Body of pancreas (tissue), 4 donors: ENCODE results near the gene C5orf63. TPM values are rescaled to one million over a fixed set of nuclear protein-coding genes. Genes with fewer than 3 reads are reported as not detected.

ENCODE experiments used
- ATAC-seq: fragments of 150-250 bp; one replicate; pipeline ENCODE4 v1.9.1; 2016
- DNase-seq, 4 donors: peaks; one replicate each; pipeline ENCODE4 v3.0.0-alpha.2; 2019
- H3K27ac ChIP-seq, 4 donors: fragments of 200-600 bp; sonication (generic); 1 replicate in 3 of 4; 2 replicates in 1 of 4; pipeline versions ENCODE4 v1.5.1 to v1.6.1; 2016 to 2019; ENCODE audit warnings: mild to moderate bottlenecking in 1 of 4, mixed read lengths in 1 of 4, moderate library complexity in 1 of 4
- H3K27me3 ChIP-seq, 2 donors: fragments of 200-600 bp; sonication (generic); one replicate each; pipeline ENCODE4 v1.6.0; 2016; ENCODE audit warnings: mild to moderate bottlenecking in 1 of 2
- H3K36me3 ChIP-seq, 2 donors: fragments of 200-600 bp; sonication (generic); replicated peaks in 1 of 2; 2 replicates each; pipeline ENCODE4 v1.5.1; 2016; ENCODE audit warnings: low read depth in 2 of 2; ENCODE audit not compliant: insufficient read depth in 1 of 2
- H3K4me1 ChIP-seq: fragments of 200-600 bp; sonication (generic); one replicate; pipeline ENCODE4 v1.6.0; 2016
- H3K4me3 ChIP-seq, 2 donors: fragments of 200-600 bp; sonication (generic); 1 replicate in 1 of 2; 2 replicates in 1 of 2; pipeline ENCODE4 v1.5.1; 2016 to 2019
- H3K9me3 ChIP-seq, 3 donors: fragments of 200-600 bp; sonication (generic); 1 replicate in 2 of 3; 2 replicates in 1 of 3; pipeline ENCODE4 v1.5.1; 2016
- CTCF ChIP-seq, 7 experiments: fragments of 450-650 bp in 4 of 7; fragments of 200-600 bp in 3 of 7; sonication (generic) in 3 of 7; IDR thresholded peaks; one replicate each; pipeline ENCODE4 v1.5.1; 2016 to 2019; ENCODE audit warnings: antibody characterized with exemption in 7 of 7
- POLR2A ChIP-seq, 3 donors: fragments of 450-650 bp; IDR thresholded peaks; one replicate each; pipeline ENCODE4 v1.6.1; 2016; ENCODE audit warnings: antibody characterized with exemption in 3 of 3, mild to moderate bottlenecking in 2 of 3
- WGBS, 2 donors: methylation state at CpG; one replicate each; pipeline ENCODE4 v1.1.5; 2017; 5-methylcytosine and 5-hydroxymethylcytosine counted together
- intact Hi-C: fragments of 100-400 bp; cut with DNase I; formaldehyde crosslinking; loops from one replicate; pipeline ENCODE4 v1.15.1; 2023
- total RNA-seq, 2 donors: library from RNA; depleted of rRNA; stranded (reverse); fragments of >200 nt; gene quantifications; one replicate each; pipeline ENCODE4 v1.1.0, GENCODE V29; 2016

C5orf63 gene
- total RNA-seq, 2 donors from 2014 or later = 0.99 to 3.9 TPM

- ATAC-seq (no peak), DNase-seq (no peak)
- H3K4me1 ChIP-seq = no peaks in the 10 kb centered on the region
- H3K4me3 ChIP-seq = no peak overlapping the region
- H3K9me3 ChIP-seq = no peaks in the 10 kb centered on the region
- TF ChIP-seq POLR2A (IDR thresholded peaks at IDR 0.05) (no peak), CTCF (IDR thresholded peaks at IDR 0.05) (no peak)
- intact Hi-C loops = no loop called here
- H3K36me3 ChIP-seq = no peaks in the 10 kb centered on the region
- H3K27me3 ChIP-seq = no peaks in the 10 kb centered on the region
- no peak overlapping the region for H3K27ac ChIP-seq
These were observed 60.4 kb downstream of the C5orf63 start for GRCh38 chr5:127012916-127013315.

GRCh38 chr5:127011961-127012644 is 61.2 kb downstream of the C5orf63 start:
- ATAC-seq (no peak), DNase-seq (no peak)
- no peaks in the 10 kb centered on the region for H3K9me3 ChIP-seq
- H3K4me1 ChIP-seq = no peaks in the 10 kb centered on the region
- 73 to 91% methylated on average over 2 of the region's 2 CpGs for WGBS, 2 donors
- no peak overlapping the region for H3K4me3 ChIP-seq
- no peak overlapping the region for H3K27ac ChIP-seq
- intact Hi-C loops = no loop called here
- no peaks in the 10 kb centered on the region for H3K27me3 ChIP-seq
- H3K36me3 ChIP-seq = no peaks in the 10 kb centered on the region
- TF ChIP-seq CTCF (IDR thresholded peaks at IDR 0.05) (no peak), POLR2A (IDR thresholded peaks at IDR 0.05) (no peak)

- Histone ChIP-seq H3K4me3 (no peak overlapping the region), H3K4me1 (no peaks in the 10 kb centered on the region), H3K36me3 (no peaks in the 10 kb centered on the region), H3K27me3 (no peaks in the 10 kb centered on the region), H3K9me3 (no peaks in the 10 kb centered on the region), H3K27ac (no peak overlapping the region)
- no peak for ATAC-seq
- no peak for DNase-seq
- WGBS, 2 donors = 81 to 94% methylated on average over 4 of the region's 4 CpGs
- intact Hi-C loops = no loop called here
- no peak for TF ChIP-seq POLR2A (IDR thresholded peaks at IDR 0.05)
- no peak for TF ChIP-seq CTCF (IDR thresholded peaks at IDR 0.05)
These were observed 62.1 kb downstream of the C5orf63 start for GRCh38 chr5:127011153-127011552.

GRCh38 chr5:127010362-127010761 is 62.9 kb downstream of the C5orf63 start:
- TF ChIP-seq POLR2A (IDR thresholded peaks at IDR 0.05) = no peak
- DNase-seq (no peak), ATAC-seq (no peak)
- Histone ChIP-seq H3K4me1 (no peaks in the 10 kb centered on the region), H3K36me3 (no peaks in the 10 kb centered on the region), H3K27me3 (no peaks in the 10 kb centered on the region), H3K9me3 (no peaks in the 10 kb centered on the region), H3K4me3 (no peak overlapping the region), H3K27ac (no peak overlapping the region)
- WGBS, 2 donors = 81 to 83% methylated on average over 2 of the region's 2 CpGs
- intact Hi-C loops = no loop called here

- no peaks in the 10 kb centered on the region for H3K9me3 ChIP-seq
- H3K4me3 ChIP-seq = no peak overlapping the region
- no peaks in the 10 kb centered on the region for H3K27me3 ChIP-seq
- WGBS, 2 donors = 83 to 93% methylated on average over 1 of the region's 1 CpG
- DNase-seq (no peak), ATAC-seq (no peak)
- intact Hi-C loops = no loop called here
- H3K27ac ChIP-seq = no peak overlapping the region
- TF ChIP-seq CTCF (IDR thresholded peaks at IDR 0.05) (no peak), POLR2A (IDR thresholded peaks at IDR 0.05) (no peak)
- H3K36me3 ChIP-seq = no peaks in the 10 kb centered on the region
- H3K4me1 ChIP-seq = peaks cover under 1% of the 10 kb centered on the region
These were observed 63.5 kb downstream of the C5orf63 start for GRCh38 chr5:127009784-127010183.
